ENCODE measurements around the gene BCL11B. TPM values are rescaled to one million over a fixed set of nuclear protein-coding genes. Genes with fewer than 3 reads are reported as not detected.
A peak's percentile ranks its signal among the peaks of the same experiment; 100 is the strongest.

Gene BCL11B
- total and polyA plus RNA-seq, 2 of the 8 experiments (the other 6 are each of a cell fraction or from before 2014, with no cell fraction given): 0.63 to 5.9 TPM

DNA sequence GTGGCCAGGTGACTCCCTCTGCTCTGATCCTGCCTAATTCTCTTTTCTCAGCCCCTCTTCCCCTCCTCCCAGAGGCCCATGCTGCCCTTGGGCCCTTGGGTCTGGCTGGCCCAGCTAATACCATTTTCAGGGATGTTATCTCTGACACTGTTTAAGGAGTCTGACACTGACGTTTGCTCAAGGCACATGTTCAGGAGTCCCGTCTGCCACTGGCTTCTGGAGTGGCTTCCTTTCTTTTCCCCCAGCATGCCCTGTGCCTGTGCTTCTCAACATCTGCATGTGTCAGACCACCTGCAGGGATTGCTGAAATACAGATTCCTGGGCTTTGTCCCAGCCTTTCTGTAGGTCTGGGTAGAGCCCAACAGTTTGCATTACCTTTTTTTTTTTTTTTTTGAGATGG, 128.9 kb downstream of the BCL11B start:
- Histone ChIP-seq H3K18ac (ENCODE audit: extremely low read depth, low read length) (no peak overlapping the region; the same call in 1 of the 2 replicates), H2BK15ac (ENCODE audit: low read length) (peak overlapping the region; percentile 61; the same call in 1 of the 2 replicates), H4K20me1 (replicated peaks in 1 of 2; ENCODE audit: control insufficient read depth in 1 of 2, insufficient read depth in 2 of 2, low read length in 2 of 2) (peaks cover 0 to 1% of the 10 kb centered on the region in 2 experiments), H3K23ac (ENCODE audit: insufficient read length) (no peak overlapping the region), H2BK120ac (replicated peaks; ENCODE audit: low read depth, low read length) (no peak overlapping the region), H2AK5ac (ENCODE audit: low read depth, low read length) (no peak overlapping the region), H2BK20ac (ENCODE audit: low read length) (no peak overlapping the region), H3K4me2 (ENCODE audit: insufficient read depth in 1 of 2, low read depth in 2 of 2, low read length in 2 of 2) (no peak overlapping the region), H3K56ac (replicated peaks; ENCODE audit: insufficient read length, low read depth, low read length) (no peak overlapping the region), H3K9me3 (ENCODE audit: insufficient read depth in 2 of 2, low read depth in 1 of 2, low read length in 1 of 2) (no peaks in the 10 kb centered on the region), H3K4me3 (ENCODE audit: extremely low read depth in 1 of 4, insufficient read depth in 2 of 4, low read depth in 3 of 4, low read length in 4 of 4) (no peak overlapping the region), H3K9ac (replicated peaks in 1 of 4; ENCODE audit: extremely low read depth in 1 of 4, low read depth in 3 of 4, low read length in 3 of 4) (no peak overlapping the region), H3K27ac (ENCODE audit: low read depth, low read length) (no peak overlapping the region), H4K5ac (ENCODE audit: insufficient read length, low read depth, low read length) (no peak overlapping the region), H3K27me3 (replicated peaks in 1 of 4; ENCODE audit: control insufficient read depth in 3 of 4, extremely low read depth in 1 of 4, insufficient read depth in 3 of 4, low read length in 3 of 4) (no peaks in the 10 kb centered on the region), H2AFZ (ENCODE audit: low read length) (no peak overlapping the region), H3K36me3 (ENCODE audit: control insufficient read depth in 2 of 4, insufficient read depth in 4 of 4, low read length in 3 of 4) (no peaks in the 10 kb centered on the region), H2BK5ac (ENCODE audit: low read depth, low read length) (no peak overlapping the region), H3K4me1 (replicated peaks in 1 of 4; ENCODE audit: control insufficient read depth in 3 of 4, insufficient read depth in 4 of 4, low read length in 3 of 4) (peaks cover 0 to 6% (median 3%) of the 10 kb centered on the region in 4 experiments; a peak in 4 of 7 replicates), H3K79me2 (ENCODE audit: control insufficient read depth in 1 of 2, insufficient read depth in 2 of 2, low read length in 2 of 2) (no peaks in the 10 kb centered on the region), H3K14ac (ENCODE audit: insufficient read length) (no peak overlapping the region), H2BK12ac (ENCODE audit: low read depth, low read length) (no peak overlapping the region), H4K91ac (replicated peaks; ENCODE audit: insufficient read length, low read length) (no peak overlapping the region), H3K4ac (replicated peaks; ENCODE audit: insufficient read length, low read depth, low read length) (no peak overlapping the region), H4K8ac (ENCODE audit: extremely low read depth, insufficient read depth, low read length) (no peak overlapping the region), H3K23me2 (ENCODE audit: low read depth, low read length) (no peaks in the 10 kb centered on the region), H3K79me1 (ENCODE audit: low read depth, low read length) (no peaks in the 10 kb centered on the region)
- ChIA-PET CTCF (ENCODE audit: partially characterized antibody) (interaction anchor here (0.6 to 0.7 kb wide), 3 partner anchors 20 to 48 kb away, joined by 3 to 4 read pairs (median 3); no protein-coding TSS in a partner anchor), POLR2A (ENCODE audit: partially characterized antibody) (interaction anchor here (1.2 kb wide), 1 partner anchor 104 kb away, joined by 3 read pairs; no protein-coding TSS in a partner anchor)
- FAIRE-seq (no peak), DNase-seq (ENCODE audit: low read depth in 1 of 2, low spot score in 2 of 2) (no peak)
- WGBS, 2 experiments (ENCODE audit: extremely low coverage in 1 of 2, insufficient coverage in 1 of 2, insufficient read length in 1 of 2, insufficient replicate concordance in 2 of 2, low coverage in 1 of 2, low lambda C conversion rate in 2 of 2, missing lambda C conversion rate in 1 of 2): 72% methylated on average over 2 of the region's 2 CpGs; no CpG with 5 or more reads in 1 of the 2 experiments
- TF ChIP-seq POU5F1 (IDR thresholded peaks at IDR 0.05; ENCODE audit: low read depth, low read length): no peak
- no peak for TF ChIP-seq CBX5 (IDR thresholded peaks at IDR 0.05; ENCODE audit: low read depth, low read length)
- no peak for TF ChIP-seq MAX (IDR thresholded peaks at IDR 0.05)
- no peak for TF ChIP-seq SIN3A (conservative IDR thresholded peaks at IDR 0.05 in 1 of 2, IDR thresholded peaks at IDR 0.05 in 1 of 2; ENCODE audit: low read depth in 1 of 2, low read length in 2 of 2)
- no peak for TF ChIP-seq FOSL1 (IDR thresholded peaks at IDR 0.05; ENCODE audit: insufficient read depth, low read depth, low read length)
- TF ChIP-seq BCL11A (IDR thresholded peaks at IDR 0.05; ENCODE audit: low read depth in 2 of 2, low read length in 2 of 2): no peak
- no peak for TF ChIP-seq E2F6 (IDR thresholded peaks at IDR 0.05)
- TF ChIP-seq SAP30 (IDR thresholded peaks at IDR 0.05; ENCODE audit: insufficient read depth, insufficient replicate concordance, low read length): no peak
- TF ChIP-seq BRCA1 (IDR thresholded peaks at IDR 0.05; ENCODE audit: low read depth, low read length): no peak
- TF ChIP-seq SIRT6 (IDR thresholded peaks at IDR 0.05; ENCODE audit: low read length): no peak

Data from H1 (cell line).